ENCODE results near the gene SEPTIN10.

GRCh38 chr2:109560265-109560664, 53.5 kb downstream of the SEPTIN10 start:
- TF ChIP-seq CTCF (IDR thresholded peaks at IDR 0.05) (no peak), EP300 (IDR thresholded peaks at IDR 0.05; ENCODE audit: low read depth) (no peak), POLR2A (IDR thresholded peaks at IDR 0.05) (no peak), POLR2AphosphoS5 (IDR thresholded peaks at IDR 0.05) (no peak)
